SK-N-SH (cell line): ENCODE results near the gene R3HDM1.

ENCODE experiments used
- CTCF ChIP-seq: fragments of 200-600 bp; sonication (generic); IDR thresholded peaks from 2 replicates; pipeline ENCODE4 v1.6.1; 2017; ENCODE audit warnings: antibody characterized with exemption, mild to moderate bottlenecking, moderate library complexity
- FOXM1 ChIP-seq: IDR thresholded peaks from 2 replicates; pipeline ENCODE4 v1.4.0; 2012; ENCODE audit warnings: low read depth, mild to moderate bottlenecking
- GATA2 ChIP-seq: sonication (generic); formaldehyde crosslinking; IDR thresholded peaks from 2 replicates; pipeline ENCODE4 v1.5.0; 2020; ENCODE audit warnings: mild to moderate bottlenecking, missing genetic modification reagents
- JUND ChIP-seq: IDR thresholded peaks from 2 replicates; pipeline ENCODE4 v1.4.0; 2012
- POLR2AphosphoS5 ChIP-seq: IDR thresholded peaks from 2 replicates; pipeline ENCODE4 v1.6.1; 2012; ENCODE audit warnings: low read depth, low read length
- RAD21 ChIP-seq: IDR thresholded peaks from 2 replicates; pipeline ENCODE4 v1.6.1; 2012; ENCODE audit warnings: mild to moderate bottlenecking, low read length
- RFX5 ChIP-seq: IDR thresholded peaks from 2 replicates; pipeline ENCODE4 v1.6.1; 2012; ENCODE audit warnings: mild to moderate bottlenecking, improper control_type of control experiment, low read length
- YY1 ChIP-seq: IDR thresholded peaks from 2 replicates; pipeline ENCODE4 v1.4.0; 2012; ENCODE audit warnings: low read depth, mild to moderate bottlenecking
- TF ChIP-seq, protein P1 (sequence below): fragments of 150-350 bp; IDR thresholded peaks from 2 replicates; pipeline ENCODE4 v1.6.1; 2017; ENCODE audit warnings: antibody characterized with exemption, low read length, low read depth, borderline replicate concordance

GRCh38 chr2:135637456-135638087 lies 106.3 kb downstream of the R3HDM1 start:
- TF ChIP-seq FOXM1 (no peak), CTCF (no peak), JUND (no peak), GATA2 (no peak), RFX5 (no peak), RAD21 (no peak), YY1 (no peak), POLR2AphosphoS5 (no peak)
- TF ChIP-seq, protein P1, sequence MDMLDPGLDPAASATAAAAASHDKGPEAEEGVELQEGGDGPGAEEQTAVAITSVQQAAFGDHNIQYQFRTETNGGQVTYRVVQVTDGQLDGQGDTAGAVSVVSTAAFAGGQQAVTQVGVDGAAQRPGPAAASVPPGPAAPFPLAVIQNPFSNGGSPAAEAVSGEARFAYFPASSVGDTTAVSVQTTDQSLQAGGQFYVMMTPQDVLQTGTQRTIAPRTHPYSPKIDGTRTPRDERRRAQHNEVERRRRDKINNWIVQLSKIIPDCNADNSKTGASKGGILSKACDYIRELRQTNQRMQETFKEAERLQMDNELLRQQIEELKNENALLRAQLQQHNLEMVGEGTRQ = no peak
